Lung (tissue), 12 donors: ENCODE measurements around the gene TMEM132A. TPM values are rescaled to one million over a fixed set of nuclear protein-coding genes. Genes with fewer than 3 reads are reported as not detected.
A peak's percentile ranks its signal among the peaks of the same experiment; 100 is the strongest.

ENCODE experiments used
- ATAC-seq: fragments of 200-7000 bp; cut with Tn5 transposase; one replicate; pipeline ENCODE4 v1.9.1; 2020; ENCODE audit warnings: moderate number of reproducible peaks; ENCODE audit not compliant: insufficient read depth, low FRiP score
- DNase-seq, 3 donors: peaks; one replicate each; pipeline ENCODE4 v3.0.0-alpha.2; 2013 to 2017
- H3K27ac ChIP-seq, 2 donors: one replicate each; pipeline ENCODE4 v1.5.1; 2013; ENCODE audit warnings: mild to moderate bottlenecking in 2 of 2, moderate library complexity in 2 of 2, control low read depth in 1 of 2, inconsistent platforms in 1 of 2, low read depth in 1 of 2, low read length in 1 of 2
- H3K27me3 ChIP-seq, 3 donors: one replicate each; pipeline ENCODE4 v1.5.1; 2013; ENCODE audit warnings: low read length in 2 of 3; ENCODE audit not compliant: control insufficient read depth in 3 of 3, insufficient read depth in 3 of 3
- H3K36me3 ChIP-seq, 4 donors: one replicate each; pipeline ENCODE4 v1.5.1; 2013; ENCODE audit warnings: low read length in 4 of 4, mild to moderate bottlenecking in 1 of 4, moderate library complexity in 1 of 4; ENCODE audit not compliant: control insufficient read depth in 4 of 4, insufficient read depth in 4 of 4
- H3K4me1 ChIP-seq, 5 donors: one replicate each; pipeline ENCODE4 v1.5.1; 2013; ENCODE audit warnings: low read length in 5 of 5, mild to moderate bottlenecking in 2 of 5, moderate library complexity in 1 of 5; ENCODE audit not compliant: control insufficient read depth in 5 of 5, insufficient read depth in 5 of 5
- H3K4me3 ChIP-seq: one replicate; pipeline ENCODE4 v1.5.1; 2013; ENCODE audit warnings: mild to moderate bottlenecking, control low read depth, moderate library complexity
- H3K9ac ChIP-seq, 2 donors: one replicate each; pipeline ENCODE4 v1.5.1; 2013; ENCODE audit warnings: low read length in 2 of 2, control low read depth in 1 of 2; ENCODE audit not compliant: insufficient read depth in 1 of 2
- H3K9me3 ChIP-seq, 4 donors: one replicate each; pipeline ENCODE4 v1.5.1; 2013; ENCODE audit warnings: low read length in 3 of 4, mild to moderate bottlenecking in 1 of 4, moderate library complexity in 1 of 4; ENCODE audit not compliant: control insufficient read depth in 4 of 4, insufficient read depth in 3 of 4
- CTCF ChIP-seq: IDR thresholded peaks from 2 replicates; pipeline ENCODE4 v1.5.1; 2012; ENCODE audit warnings: mild to moderate bottlenecking; ENCODE audit errors: control extremely low read depth, extremely low read depth
- WGBS, 2 donors: extraction: QIAGEN DNeasy Blood & Tissue Kit; methylation state at CpG; one replicate each; pipeline ENCODE4 v1.1.7; 2013; 5-methylcytosine and 5-hydroxymethylcytosine counted together
- polyA plus RNA-seq, 2 donors: library from polyadenylated mRNA; stranded (reverse); fragments of 200-250 nt; gene quantifications; one replicate each; pipeline ENCODE4 v1.2.1, GENCODE V29; 2013
- total RNA-seq, 2 donors: library from RNA; depleted of rRNA in 1 of 2; stranded (reverse); fragments of >200 nt in 1 of 2; gene quantifications; one replicate each; pipeline ENCODE4 v1.2.1, GENCODE V29; 2014 to 2021
- donor health status: control.
- donor health status: control.
- donor health status: Bipolar disorder and iron deficiency.
- donor health status: healthy.
- donor health status: DM: yes; HTN: yes; CAD: no.

Gene TMEM132A
- total and polyA plus RNA-seq, 4 donors: 6.7 to 20.5 (median 17.5) TPM

GRCh38 chr11:60899046-60899936, 25.0 kb upstream of the TMEM132A start:
- WGBS, 2 donors: 62 to 65% methylated on average over 12 of the region's 12 CpGs
- H3K9me3 ChIP-seq: no peaks in the 10 kb centered on the region
- no peak overlapping the region for H3K4me3 ChIP-seq
- no peak overlapping the region for H3K27ac ChIP-seq
- DNase-seq: peak; percentile 49 to 71 (median 62)
- no peak overlapping the region for H3K9ac ChIP-seq
- peak; percentile 60 for ATAC-seq
- H3K4me1 ChIP-seq: no peaks in the 10 kb centered on the region
- TF ChIP-seq CTCF: peak; percentile 91
- H3K27me3 ChIP-seq: no peaks in the 10 kb centered on the region
- H3K36me3 ChIP-seq: peaks cover 57 to 63% (median 60%) of the 10 kb centered on the region in 4 donors

GRCh38 chr11:60899977-60900376, 24.3 kb upstream of the TMEM132A start:
- peaks cover 55 to 60% (median 57%) of the 10 kb centered on the region in 4 donors for H3K36me3 ChIP-seq
- no peak for TF ChIP-seq CTCF
- WGBS, 2 donors: 73 to 79% methylated on average over 4 of the region's 4 CpGs
- no peaks in the 10 kb centered on the region for H3K27me3 ChIP-seq
- no peak overlapping the region for H3K4me3 ChIP-seq
- H3K4me1 ChIP-seq: peaks cover under 1 to 6% (median 2%) of the 10 kb centered on the region in 5 donors
- H3K27ac ChIP-seq: no peak overlapping the region
- ATAC-seq: no peak
- H3K9me3 ChIP-seq: no peaks in the 10 kb centered on the region
- DNase-seq: no peak
- H3K9ac ChIP-seq: no peak overlapping the region

GRCh38 chr11:60900673-60901404, 23.4 kb upstream of the TMEM132A start:
- H3K4me1 ChIP-seq: peaks cover 4 to 14% (median 9%) of the 10 kb centered on the region in 5 donors
- no peaks in the 10 kb centered on the region for H3K27me3 ChIP-seq
- ATAC-seq (no peak), DNase-seq (no peak)
- WGBS, 2 donors: 88 to 91% methylated on average over 13 of the region's 13 CpGs
- H3K9me3 ChIP-seq: no peaks in the 10 kb centered on the region
- H3K36me3 ChIP-seq: peaks cover 48 to 55% (median 52%) of the 10 kb centered on the region in 4 donors
- no peak for TF ChIP-seq CTCF
- H3K4me3 ChIP-seq: no peak overlapping the region
- H3K9ac ChIP-seq: no peak overlapping the region
- no peak overlapping the region for H3K27ac ChIP-seq
